Measurements from ENCODE around the gene PDZD11. TPM values are rescaled to one million over a fixed set of nuclear protein-coding genes. Genes with fewer than 3 reads are reported as not detected.

Gene PDZD11
- total and polyA plus RNA-seq, 2 donors (not counting 3 experiments of a cell fraction or from before 2014, with no cell fraction given), result 45.6 to 76.0 TPM

GRCh38 chrX:70240751-70241150 lies 49.0 kb downstream of the PDZD11 start:
- TF ChIP-seq GATA2 (IDR thresholded peaks at IDR 0.05; ENCODE audit: insufficient read depth, insufficient read length, low read depth, low read length), result no peak
- TF ChIP-seq MAX (IDR thresholded peaks at IDR 0.05; ENCODE audit: insufficient read depth, insufficient read length), result no peak
- TF ChIP-seq JUN (IDR thresholded peaks at IDR 0.05; ENCODE audit: borderline replicate concordance, insufficient read depth, insufficient read length, low read depth), result no peak
- no peak for TF ChIP-seq POLR2AphosphoS5 (IDR thresholded peaks at IDR 0.05; ENCODE audit: insufficient read depth, low read depth, low read length)
- TF ChIP-seq MYC (IDR thresholded peaks at IDR 0.05; ENCODE audit: low read depth, low read length), result no peak
- no peak for TF ChIP-seq CTCF (IDR thresholded peaks at IDR 0.05; ENCODE audit: extremely low read depth in 1 of 2, insufficient read depth in 1 of 2, low read depth in 1 of 2, low read length in 2 of 2)
- TF ChIP-seq FOS (IDR thresholded peaks at IDR 0.05; ENCODE audit: borderline replicate concordance, insufficient read depth, low read length), result no peak
- dilution Hi-C loops (cut with MboI; ENCODE audit: extremely low pct_ligation_motif_present, low sequenced_read_pairs), result no loop called here

More at GRCh38 chrX:70240751-70241150, 49.0 kb downstream of the PDZD11 start:
- no peaks in the 10 kb centered on the region for H3K36me3 ChIP-seq (ENCODE audit: control insufficient read depth in 2 of 2, extremely low read depth in 1 of 2, insufficient read depth in 2 of 2, low read length in 2 of 2)
- intact Hi-C loops (cut with micrococcal nuclease), result no loop called here
- no peak overlapping the region for H3K4me2 ChIP-seq (ENCODE audit: insufficient read depth, low read length)
- H3K27me3 ChIP-seq (ENCODE audit: control insufficient read depth in 2 of 2, insufficient read depth in 2 of 2, low read length in 2 of 2), result no peaks in the 10 kb centered on the region
- H3K27ac ChIP-seq (ENCODE audit: insufficient read depth, low read depth, low read length), result no peak overlapping the region
- H4K20me1 ChIP-seq (replicated peaks; ENCODE audit: control insufficient read depth, extremely low read depth, insufficient read depth, low read length), result no peaks in the 10 kb centered on the region
- H3K9me3 ChIP-seq (replicated peaks; ENCODE audit: control insufficient read depth, insufficient read depth, low read length), result no peaks in the 10 kb centered on the region
- ChIA-PET CTCF (no interaction called here), POLR2A (no interaction called here)
- H3K4me1 ChIP-seq (ENCODE audit: control insufficient read depth, extremely low read depth, insufficient read depth, low read length), result no peaks in the 10 kb centered on the region
- no peaks in the 10 kb centered on the region for H3K9me1 ChIP-seq (replicated peaks; ENCODE audit: control insufficient read depth, extremely low read depth, insufficient read depth, low read length)
- no TSS peak for BruUV-seq (replicated peaks)
- DNase-seq (ENCODE audit: low read depth, low spot score) (no peak), FAIRE-seq (no peak)
- H3K79me2 ChIP-seq (ENCODE audit: control insufficient read depth, insufficient read depth, low read length), result no peaks in the 10 kb centered on the region
- H2AFZ ChIP-seq (ENCODE audit: low read depth, low read length), result no peak overlapping the region
- H3K9ac ChIP-seq (replicated peaks; ENCODE audit: extremely low read depth, insufficient read depth, low read length), result no peak overlapping the region
- no peak overlapping the region for H3K4me3 ChIP-seq (replicated peaks in 1 of 3; ENCODE audit: insufficient read depth in 1 of 3, low read depth in 1 of 3, low read length in 3 of 3)

Small RNA genes lying within 50 kb of the gene (small RNA-seq; reads per million reads assigned to genes)
- not detected for gene RNA5SP507 (ENCODE audit: insufficient read depth, insufficient read length, low read depth, low replicate concordance)

Other genes with a start within 250 kb of the PDZD11 start
- 0.20 and 0.21 TPM in 2 replicates for gene AWAT2, start 240.0 kb downstream of the PDZD11 start, total RNA-seq
- gene AWAT2, start 240.0 kb downstream of the PDZD11 start, polyA plus RNA-seq, result 0.22 and 0.29 TPM in 2 replicates
- not detected in 2 replicates for gene OTUD6A, start 227.5 kb downstream of the PDZD11 start, total RNA-seq
- gene OTUD6A, start 227.5 kb downstream of the PDZD11 start, polyA plus RNA-seq, result not detected in 2 replicates
- 38.1 and 40.4 TPM in 2 replicates for gene IGBP1, start 156.5 kb downstream of the PDZD11 start, total RNA-seq
- gene IGBP1, start 156.5 kb downstream of the PDZD11 start, polyA plus RNA-seq, result 38.4 and 39.5 TPM in 2 replicates
- not detected in 2 replicates for gene DGAT2L6, start 112.4 kb downstream of the PDZD11 start, total RNA-seq
- not detected in 2 replicates for gene DGAT2L6, start 112.4 kb downstream of the PDZD11 start, polyA plus RNA-seq
- not detected in 2 replicates for gene AWAT1, start 55.3 kb downstream of the PDZD11 start, total RNA-seq
- not detected in 2 replicates for gene AWAT1, start 55.3 kb downstream of the PDZD11 start, polyA plus RNA-seq
- gene P2RY4, start 29.7 kb downstream of the PDZD11 start, total RNA-seq, result 0.21 TPM in 1 of 2 replicates, not detected in the other
- gene P2RY4, start 29.7 kb downstream of the PDZD11 start, polyA plus RNA-seq, result 0.16 and 0.22 TPM in 2 replicates
- gene ARR3, start 21.6 kb downstream of the PDZD11 start, total RNA-seq, result not detected in 2 replicates
- gene ARR3, start 21.6 kb downstream of the PDZD11 start, polyA plus RNA-seq, result not detected in 2 replicates
- not detected in 2 replicates for gene RAB41, start 7.8 kb downstream of the PDZD11 start, total RNA-seq
- not detected in 2 replicates for gene RAB41, start 7.8 kb downstream of the PDZD11 start, polyA plus RNA-seq
- 34.4 and 41.3 TPM in 2 replicates for gene KIF4A, start 177 bp upstream of the PDZD11 start, total RNA-seq
- 6.6 and 9.6 TPM in 2 replicates for gene KIF4A, start 177 bp upstream of the PDZD11 start, polyA plus RNA-seq
- gene GDPD2, start 133.4 kb upstream of the PDZD11 start, total RNA-seq, result 0.29 and 0.35 TPM in 2 replicates
- gene GDPD2, start 133.4 kb upstream of the PDZD11 start, polyA plus RNA-seq, result 0.08 and 0.11 TPM in 2 replicates
- 2.4 and 3.2 TPM in 2 replicates for gene DLG3, start 154.9 kb upstream of the PDZD11 start, total RNA-seq
- 0.89 and 1.2 TPM in 2 replicates for gene DLG3, start 154.9 kb upstream of the PDZD11 start, polyA plus RNA-seq